HG02885 (cell line): ENCODE measurements around the gene TRIM5.
"Not testable (repeated sequence)": the region's sequence is repeated elsewhere in the genome, so short reads cannot be mapped to it uniquely, and the experiment has no call there.

Experiments
- ATAC-seq: cut with Tn5 transposase; IDR thresholded peaks from one replicate; pipeline ENCODE4 v1.9.1; 2021; ENCODE audit warnings: mild to moderate bottlenecking; ENCODE audit not compliant: unreplicated experiment, poor library complexity

Gene TRIM5, protein sequence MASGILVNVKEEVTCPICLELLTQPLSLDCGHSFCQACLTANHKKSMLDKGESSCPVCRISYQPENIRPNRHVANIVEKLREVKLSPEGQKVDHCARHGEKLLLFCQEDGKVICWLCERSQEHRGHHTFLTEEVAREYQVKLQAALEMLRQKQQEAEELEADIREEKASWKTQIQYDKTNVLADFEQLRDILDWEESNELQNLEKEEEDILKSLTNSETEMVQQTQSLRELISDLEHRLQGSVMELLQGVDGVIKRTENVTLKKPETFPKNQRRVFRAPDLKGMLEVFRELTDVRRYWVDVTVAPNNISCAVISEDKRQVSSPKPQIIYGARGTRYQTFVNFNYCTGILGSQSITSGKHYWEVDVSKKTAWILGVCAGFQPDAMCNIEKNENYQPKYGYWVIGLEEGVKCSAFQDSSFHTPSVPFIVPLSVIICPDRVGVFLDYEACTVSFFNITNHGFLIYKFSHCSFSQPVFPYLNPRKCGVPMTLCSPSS

DNA sequence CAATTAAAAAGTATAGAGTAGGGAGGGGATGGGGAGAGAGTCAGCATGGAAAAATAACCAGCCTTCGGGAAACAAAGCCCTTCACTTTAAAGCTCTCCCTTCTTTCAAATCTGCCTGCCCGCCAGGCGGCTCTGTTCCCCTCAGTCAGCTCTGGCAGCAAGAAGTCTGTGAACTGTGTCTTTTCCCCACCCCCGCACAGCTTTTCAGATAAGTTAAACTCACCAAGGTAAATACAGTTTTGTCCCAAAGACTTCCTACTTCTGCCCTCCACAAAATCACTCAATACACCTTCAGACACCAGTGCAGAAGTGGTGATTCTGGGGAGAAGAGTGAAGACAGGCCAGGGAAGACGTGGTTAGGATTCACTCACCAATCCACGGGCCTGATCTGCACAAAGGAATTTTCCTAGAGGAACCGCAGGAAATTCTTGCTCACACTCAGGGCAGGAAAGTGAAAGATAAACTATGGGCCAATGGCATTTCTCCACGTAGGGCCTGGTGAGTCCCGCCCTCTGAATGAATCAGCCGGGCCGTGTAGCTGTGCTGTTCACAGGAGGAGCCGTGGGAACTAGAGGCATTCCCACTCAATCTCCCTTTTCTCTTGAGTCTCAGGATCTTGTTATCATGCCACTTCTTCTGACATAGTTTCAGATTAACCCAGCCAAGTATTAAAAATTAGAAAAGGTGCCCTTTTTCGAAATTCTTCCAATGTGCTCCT is at the start of gene TRIM5:
TRIM5 (minus strand) TSS at position 429 of the 717 bp plus-strand sequence. CDS start 4,897 bp downstream, outside the sequence.
- ATAC-seq = peak; percentile 77

DNA sequence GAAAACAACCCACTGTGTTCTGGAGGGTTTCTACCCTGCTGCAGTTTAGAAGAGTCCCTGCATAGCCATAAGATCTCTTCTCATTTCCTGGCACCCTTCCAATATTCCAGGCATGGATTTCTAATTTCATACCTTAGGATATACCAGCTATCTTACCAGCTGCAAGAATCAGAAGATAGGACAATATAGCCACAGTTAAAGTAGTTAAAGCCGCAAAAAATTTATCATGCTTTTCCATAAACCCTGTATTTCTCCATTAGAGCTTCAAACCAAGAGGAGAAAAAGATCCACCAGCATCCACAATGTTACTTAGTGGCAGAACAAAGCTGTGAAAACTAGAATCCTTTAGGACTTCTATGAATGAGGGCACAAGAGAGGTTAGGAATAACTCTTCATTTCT is 42.8 kb upstream of the TRIM5 start:
- no peak for ATAC-seq

DNA sequence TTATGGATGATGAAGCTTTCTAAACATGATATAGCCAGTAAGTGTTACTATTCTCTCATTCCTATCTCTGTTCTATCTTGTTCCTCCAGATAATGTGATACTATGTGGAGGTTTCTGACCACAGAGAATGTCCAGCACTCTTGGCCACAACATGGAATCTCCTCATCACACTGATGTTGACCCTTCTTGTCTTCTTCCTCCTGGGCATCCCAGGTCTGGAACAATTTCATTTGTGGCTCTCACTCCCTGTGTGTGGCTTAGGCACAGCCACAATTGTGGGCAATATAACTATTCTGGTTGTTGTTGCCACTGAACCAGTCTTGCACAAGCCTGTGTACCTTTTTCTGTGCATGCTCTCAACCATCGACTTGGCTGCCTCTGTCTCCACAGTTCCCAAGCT is 41.5 kb upstream of the TRIM5 start:
- ATAC-seq = no peak

DNA sequence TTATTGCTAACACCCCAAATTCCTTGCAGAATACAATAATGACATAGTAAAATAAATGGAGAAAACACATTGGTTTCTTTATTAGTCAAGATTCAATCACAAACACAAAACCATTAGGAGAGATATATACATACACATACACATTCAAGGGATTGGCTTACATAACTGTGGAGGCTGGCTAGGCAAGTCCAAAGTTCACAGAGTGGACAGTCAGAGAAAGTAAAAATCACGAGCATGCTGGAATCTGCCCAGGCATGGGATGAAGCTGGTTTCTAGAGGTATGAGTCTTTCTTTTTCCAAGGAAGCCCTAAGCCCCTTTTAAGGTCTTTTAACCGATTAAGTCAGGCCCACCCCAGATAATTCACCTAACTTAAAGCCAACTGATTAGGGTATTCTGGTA is 37.7 kb upstream of the TRIM5 start:
- ATAC-seq = no peak

DNA sequence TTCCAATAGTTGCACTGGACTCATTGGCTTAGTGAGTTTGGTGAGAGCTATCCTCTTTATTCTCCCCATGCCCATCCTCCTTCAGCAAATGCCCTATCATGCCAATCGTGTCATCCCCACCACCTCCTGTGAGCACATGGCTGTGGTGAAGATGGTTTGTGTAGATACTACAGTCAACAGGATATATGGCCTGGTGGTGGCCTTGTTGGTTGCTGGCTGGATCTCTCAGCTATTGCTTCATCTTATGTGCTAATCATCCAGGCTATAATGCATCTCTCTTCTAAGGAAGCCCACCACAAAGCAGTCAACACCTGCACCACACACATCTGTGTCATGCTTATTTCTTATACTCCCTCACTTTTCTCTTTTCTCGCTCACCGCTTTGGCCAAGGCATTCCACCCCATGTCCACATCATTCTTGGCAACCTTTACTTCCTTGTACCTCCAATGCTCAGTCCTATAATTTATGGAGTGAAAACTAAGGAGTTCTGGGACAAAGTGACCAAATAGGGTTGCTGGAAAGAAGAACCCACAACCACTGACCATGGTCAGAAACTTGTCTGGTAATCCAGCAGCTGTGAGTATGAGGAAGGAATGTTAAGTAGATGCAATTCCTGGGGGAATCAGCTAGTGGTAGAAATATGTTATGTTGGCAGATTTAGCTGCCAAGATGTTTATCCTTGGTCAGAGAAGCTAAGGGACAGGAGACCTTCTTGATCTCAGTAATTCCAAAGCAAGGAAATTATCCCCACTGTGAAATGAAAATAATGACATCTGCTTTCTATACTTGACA is 35.0 kb upstream of the TRIM5 start:
- ATAC-seq = no peak

DNA sequence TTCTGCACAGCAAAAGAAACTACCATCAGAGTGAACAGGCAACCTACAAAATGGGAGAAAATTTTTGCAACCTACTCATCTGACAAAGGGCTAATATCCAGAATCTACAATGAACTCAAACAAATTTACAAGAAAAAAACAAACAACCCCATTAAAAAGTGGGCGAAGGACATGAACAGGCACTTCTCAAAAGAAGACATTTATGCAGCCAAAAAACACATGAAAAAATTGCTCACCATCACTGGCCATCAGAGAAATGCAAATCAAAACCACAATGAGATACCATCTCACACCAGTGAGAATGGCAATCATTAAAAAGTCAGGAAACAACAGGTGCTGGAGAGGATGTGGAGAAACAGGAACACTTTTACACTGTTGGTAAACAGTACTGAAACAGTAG is 31.6 kb upstream of the TRIM5 start:
- ATAC-seq = not testable (repeated sequence)

DNA sequence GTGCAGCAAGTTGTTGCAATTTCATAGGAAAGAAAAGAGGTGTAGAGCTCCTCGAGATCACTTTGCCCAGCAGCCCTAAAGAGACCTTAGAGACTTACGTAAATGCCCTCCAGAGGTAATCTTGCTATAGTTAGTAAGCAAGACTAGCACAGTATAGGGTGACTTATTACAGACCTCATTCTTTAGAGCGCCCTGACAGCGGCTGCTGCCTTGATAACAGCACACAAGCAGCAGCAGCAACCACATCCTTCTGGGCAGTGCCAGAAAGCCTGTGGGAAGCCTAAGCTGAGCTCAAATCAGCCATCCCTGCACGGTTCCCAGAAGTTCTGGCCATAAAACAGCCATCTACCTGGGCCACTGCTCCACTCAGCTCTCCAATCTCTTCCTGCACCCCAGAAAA is 28.8 kb upstream of the TRIM5 start:
- ATAC-seq = no peak

DNA sequence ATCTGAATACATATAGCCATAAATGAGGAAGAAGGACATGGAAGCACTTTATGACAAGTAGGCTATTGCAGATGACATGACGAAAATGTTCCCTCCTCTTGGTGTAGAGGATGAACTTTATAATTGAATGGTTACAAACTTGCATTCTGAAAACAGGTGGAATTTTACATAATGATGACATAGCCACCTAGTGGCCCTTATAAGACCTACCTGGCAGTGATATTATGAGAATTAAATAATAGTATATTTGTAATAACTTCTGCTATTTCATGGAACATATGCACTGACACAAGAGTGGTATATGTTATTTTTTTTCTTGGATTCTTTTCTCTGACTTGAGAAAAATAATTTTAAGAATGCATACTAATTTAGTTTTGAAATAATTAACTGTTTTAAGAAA is 27.6 kb upstream of the TRIM5 start:
- ATAC-seq = peak; percentile 66

DNA sequence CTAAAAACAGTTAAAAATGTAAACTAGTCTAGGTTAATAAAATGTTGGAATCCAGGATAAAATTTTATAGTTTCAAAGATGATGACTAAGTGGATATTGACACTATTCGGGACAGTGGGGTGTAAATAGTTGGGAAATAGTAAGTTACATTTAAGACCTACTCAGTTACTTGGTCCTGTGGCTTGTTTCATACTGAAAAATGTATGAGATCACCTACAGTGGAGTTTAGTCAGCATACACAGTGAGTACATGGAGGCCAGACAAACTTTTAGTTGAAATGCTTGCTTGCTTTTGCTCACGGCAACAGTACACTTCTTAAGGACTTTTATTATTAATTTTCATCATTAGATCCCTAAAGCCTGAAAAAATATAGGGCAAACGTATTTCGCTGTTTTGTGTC is 20.8 kb upstream of the TRIM5 start:
- no peak for ATAC-seq

DNA sequence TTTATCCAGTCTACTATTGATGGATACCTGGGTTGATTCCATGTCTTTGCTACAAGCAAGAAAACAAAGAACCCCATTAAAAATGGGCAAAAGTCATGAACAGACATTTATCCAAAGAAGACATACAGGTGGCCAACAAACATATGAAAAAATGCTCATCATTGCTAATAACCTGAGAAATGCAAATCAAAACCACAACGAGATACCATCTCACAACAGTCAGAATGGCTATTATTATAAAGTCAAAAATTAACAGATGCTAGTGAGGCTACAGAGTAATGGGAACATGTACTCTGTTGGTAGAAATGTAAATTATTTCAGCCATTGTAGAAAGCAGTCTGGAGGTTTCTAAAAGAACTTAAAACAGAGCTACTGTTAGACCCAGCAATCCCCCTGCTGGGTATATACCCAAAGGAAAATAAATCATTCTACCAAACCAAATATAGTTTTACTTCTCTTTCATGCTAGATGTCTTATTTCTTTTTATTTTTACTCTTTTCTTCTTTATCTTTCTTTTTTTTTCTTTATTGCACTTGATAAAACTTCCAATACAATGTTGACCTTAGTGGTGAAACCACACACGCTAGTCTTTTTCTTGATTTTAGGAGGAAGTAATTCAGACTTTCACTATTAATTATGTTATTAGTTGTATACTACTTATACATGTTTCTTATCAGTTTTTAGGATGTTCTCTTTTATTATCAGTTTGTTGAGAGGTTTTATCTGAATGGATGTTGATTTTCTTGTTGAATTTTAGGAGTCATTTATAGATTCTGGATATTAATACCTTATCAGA is 19.1 kb upstream of the TRIM5 start:
- ATAC-seq = peak; percentile 55

DNA sequence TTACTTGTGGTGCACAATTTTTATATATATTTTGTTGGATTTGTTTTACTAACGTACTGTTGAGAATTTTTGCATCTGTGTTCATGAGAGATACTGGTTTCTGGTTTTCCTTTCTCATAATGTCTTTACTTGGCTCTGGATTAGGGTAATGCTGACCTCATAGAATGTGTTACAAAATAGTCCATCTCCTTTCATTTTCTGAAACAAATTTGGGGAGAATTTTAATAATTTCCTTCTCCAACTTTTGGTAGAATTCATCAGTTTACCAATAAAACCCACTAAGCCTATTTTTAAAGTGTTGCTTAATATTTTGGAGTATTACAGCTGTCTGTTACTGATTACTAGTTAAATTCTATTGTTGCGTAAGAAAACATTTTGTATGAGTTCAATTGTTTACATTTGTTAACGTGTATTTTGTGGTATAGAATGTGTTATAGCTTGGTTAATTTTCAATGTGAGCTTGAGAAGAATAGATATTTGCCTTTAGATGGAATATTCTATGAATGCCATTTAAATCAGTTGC is 16.2 kb upstream of the TRIM5 start:
- no peak for ATAC-seq

DNA sequence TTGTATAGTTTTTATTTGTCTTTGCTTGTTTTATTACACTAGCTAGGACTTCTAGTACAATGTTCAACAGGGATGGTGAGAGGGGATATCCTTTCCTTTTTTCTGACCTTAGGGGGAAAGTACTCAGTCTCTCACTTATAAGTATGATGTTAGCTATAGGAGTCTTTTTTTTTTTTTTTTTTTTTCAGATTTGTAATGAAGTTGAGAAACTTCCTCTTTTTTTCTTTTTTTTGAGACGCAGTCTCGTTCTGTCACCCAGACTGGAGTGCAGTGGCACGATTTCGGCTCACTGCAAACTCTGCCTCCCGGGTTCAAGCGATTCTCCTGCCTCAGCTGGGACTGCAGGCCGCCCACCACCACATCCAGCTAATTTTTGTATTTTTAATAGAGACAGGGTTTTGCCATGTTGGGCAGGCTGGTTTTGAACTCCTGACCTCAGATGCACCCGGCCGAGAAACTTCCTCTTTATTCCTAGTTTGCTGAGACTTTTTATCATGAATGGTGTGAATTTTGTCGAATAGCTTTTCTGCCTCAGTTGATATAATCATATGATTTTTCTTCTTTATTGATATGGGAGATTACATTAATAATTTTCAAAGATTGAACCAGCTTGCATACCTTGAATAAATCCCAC is 15.7 kb upstream of the TRIM5 start:
- ATAC-seq = no peak

DNA sequence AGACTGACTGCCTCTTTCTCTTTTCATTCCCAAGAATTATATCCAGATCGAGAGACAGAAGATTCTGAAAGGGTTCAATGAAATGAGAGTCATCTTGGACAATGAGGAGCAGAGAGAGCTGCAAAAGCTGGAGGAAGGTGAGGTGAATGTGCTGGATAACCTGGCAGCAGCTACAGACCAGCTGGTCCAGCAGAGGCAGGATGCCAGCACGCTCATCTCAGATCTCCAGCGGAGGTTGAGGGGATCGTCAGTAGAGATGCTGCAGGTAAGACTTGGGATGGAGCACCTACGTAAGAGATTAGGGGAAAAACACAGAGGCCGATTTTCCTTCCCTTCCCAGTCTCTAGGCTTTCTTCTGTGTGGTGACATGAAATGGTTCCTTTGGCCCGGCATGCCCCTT is 13.4 kb upstream of the TRIM5 start:
- no peak for ATAC-seq

DNA sequence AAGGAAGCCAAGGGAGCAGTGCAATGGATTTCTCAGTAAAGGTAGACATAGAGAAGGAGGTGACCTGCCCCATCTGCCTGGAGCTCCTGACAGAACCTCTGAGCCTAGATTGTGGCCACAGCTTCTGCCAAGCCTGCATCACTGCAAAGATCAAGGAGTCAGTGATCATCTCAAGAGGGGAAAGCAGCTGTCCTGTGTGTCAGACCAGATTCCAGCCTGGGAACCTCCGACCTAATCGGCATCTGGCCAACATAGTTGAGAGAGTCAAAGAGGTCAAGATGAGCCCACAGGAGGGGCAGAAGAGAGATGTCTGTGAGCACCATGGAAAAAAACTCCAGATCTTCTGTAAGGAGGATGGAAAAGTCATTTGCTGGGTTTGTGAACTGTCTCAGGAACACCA is 11.3 kb upstream of the TRIM5 start:
- no peak for ATAC-seq

DNA sequence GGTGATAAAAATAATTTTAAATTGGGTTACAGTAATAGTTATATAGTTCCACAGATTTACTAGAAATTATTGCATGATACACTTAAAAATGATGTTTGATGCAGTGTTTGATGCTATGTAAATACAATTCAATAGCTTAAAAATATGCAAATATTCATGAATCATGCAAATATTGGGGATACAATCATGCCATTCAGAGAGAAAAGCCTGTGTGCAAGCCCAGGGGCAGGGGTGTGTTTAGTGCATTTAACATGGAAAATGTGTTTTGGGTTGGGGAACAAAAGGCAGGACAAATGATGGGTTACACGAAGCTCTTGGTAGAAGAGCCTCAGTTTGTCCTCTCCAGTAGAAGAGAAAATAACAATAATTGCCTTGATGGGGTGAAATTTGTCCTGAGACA is 10.7 kb upstream of the TRIM5 start:
- no peak for ATAC-seq

DNA sequence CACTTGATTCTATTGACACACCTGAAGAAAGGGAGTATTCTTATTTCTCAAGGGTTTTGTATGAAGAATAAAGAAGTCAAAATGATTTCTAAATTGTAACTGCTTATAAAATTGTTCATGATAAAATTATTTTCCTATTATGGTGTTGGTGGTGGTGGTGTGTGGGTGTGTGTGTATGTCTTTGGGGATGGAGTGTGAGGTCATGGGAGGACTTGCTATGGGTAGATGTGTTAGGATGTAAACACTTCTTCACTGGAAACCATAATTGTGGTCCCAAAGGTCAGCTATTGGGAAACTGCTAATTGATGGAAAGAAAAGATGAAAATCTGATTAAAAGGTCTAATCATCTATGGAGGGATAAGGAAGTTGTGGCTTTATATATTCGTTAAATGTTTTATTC is 9.8 kb upstream of the TRIM5 start:
- ATAC-seq = no peak

DNA sequence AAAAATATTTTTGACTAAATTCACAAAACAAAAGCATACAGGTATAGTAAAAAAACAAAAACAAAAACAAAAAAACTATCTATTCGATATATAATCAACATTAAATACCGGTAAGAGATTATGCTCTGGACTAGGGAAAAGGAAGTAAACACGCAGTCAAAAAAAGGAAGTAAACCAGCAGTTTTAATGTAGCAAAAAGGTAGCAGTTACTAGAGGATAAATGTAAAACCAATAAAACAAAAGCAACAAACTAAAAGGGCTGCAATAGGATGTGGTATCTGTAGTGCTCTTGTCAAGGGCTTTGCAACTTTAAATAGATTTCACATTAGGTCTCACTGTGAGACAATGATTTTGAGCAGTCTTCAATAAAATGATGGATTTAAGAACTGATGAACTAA is 7.1 kb upstream of the TRIM5 start:
- no peak for ATAC-seq

DNA sequence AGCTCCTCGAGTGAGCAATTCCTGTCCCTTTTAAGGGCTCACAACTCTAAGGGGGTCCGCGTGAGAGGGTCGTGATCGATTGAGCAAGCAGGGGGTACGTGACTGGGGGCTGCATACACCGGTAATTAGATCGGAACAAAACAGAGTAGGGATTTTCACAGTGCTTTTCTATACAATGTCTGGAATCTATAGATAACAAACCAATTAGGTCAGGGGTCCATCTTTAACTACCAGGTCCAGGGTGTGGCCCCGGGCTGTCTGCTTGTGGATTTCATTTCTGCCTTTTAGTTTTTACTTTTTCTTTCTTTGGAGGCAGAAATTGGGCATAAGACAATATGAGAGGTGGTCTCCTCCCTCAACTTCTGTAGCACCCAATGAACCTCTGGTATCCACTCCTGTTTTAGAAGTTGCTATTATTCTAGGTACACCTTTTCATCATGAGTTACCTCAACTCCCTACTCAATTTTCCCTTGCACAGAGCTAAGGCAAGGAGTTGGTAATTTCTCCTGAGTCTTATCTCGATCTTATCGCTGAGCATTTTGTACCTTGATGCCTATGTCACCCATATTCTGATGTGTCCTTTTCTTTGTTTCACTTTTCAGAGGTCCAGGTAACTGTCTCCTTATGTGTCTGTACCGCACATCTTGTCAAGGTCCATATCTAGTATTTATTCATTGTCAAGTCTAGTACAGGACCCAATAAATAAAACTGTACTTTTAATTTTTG is 6.5 kb upstream of the TRIM5 start:
- not testable (repeated sequence) for ATAC-seq

DNA sequence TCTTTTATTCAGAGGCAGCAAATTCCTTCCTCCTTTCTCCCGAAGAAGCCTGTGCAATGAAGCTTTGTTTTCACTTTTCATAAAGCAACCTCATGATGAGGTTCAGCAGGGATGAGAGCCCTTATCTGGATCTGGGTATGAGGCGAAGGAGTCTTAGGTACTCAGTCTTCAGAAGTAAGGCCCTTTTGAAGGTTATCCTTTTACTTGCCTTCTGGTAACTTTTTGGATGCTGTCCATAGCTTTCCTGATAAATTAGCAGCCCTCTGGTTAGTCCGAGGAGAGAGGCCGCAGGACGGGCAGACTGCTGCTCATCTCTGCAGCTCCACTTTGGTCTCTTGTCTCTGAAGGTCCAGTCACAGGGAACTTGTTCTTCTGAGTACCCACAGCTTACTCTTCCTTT is 5.9 kb upstream of the TRIM5 start:
- ATAC-seq = no peak
